RCC 7860 (cell line): Measurements from ENCODE around the gene DSTN.

ENCODE experiments used
- DNase-seq: peaks from one replicate; pipeline ENCODE4 v3.0.0-alpha.2; 2015; ENCODE audit warnings: low spot score
- FAIRE-seq: peaks from 2 replicates; lab custom pipeline; 2012; peaks lifted over from hg19 to GRCh38; lab: Jason Lieb, UNC

Gene DSTN

GRCh38 chr20:17611290-17611539, 41.3 kb downstream of the DSTN start:
- FAIRE-seq (no peak), DNase-seq (peak; percentile 9)

- FAIRE-seq (no peak), DNase-seq (no peak)
Measured at GRCh38 chr20:17611540-17612286, 41.8 kb downstream of the DSTN start.

- no peak for FAIRE-seq
- DNase-seq, result no peak
Measured at GRCh38 chr20:17612287-17612991, 42.6 kb downstream of the DSTN start.

GRCh38 chr20:17612992-17613327, 43.1 kb downstream of the DSTN start:
- FAIRE-seq (no peak), DNase-seq (no peak)

- DNase-seq (no peak), FAIRE-seq (no peak)
Measured at GRCh38 chr20:17613328-17614175, 43.7 kb downstream of the DSTN start.

GRCh38 chr20:17614176-17614811, 44.4 kb downstream of the DSTN start:
- no peak for DNase-seq
- FAIRE-seq, result no peak

GRCh38 chr20:17614812-17615644, 45.2 kb downstream of the DSTN start:
- FAIRE-seq (no peak), DNase-seq (no peak)

- FAIRE-seq (no peak), DNase-seq (no peak)
Measured at GRCh38 chr20:17615645-17616479, 46.0 kb downstream of the DSTN start.

- no peak for DNase-seq
- no peak for FAIRE-seq
Measured at GRCh38 chr20:17616480-17617211, 46.8 kb downstream of the DSTN start.

GRCh38 chr20:17617212-17617867, 47.5 kb downstream of the DSTN start:
- no peak for FAIRE-seq

GRCh38 chr20:17617868-17618672, 48.2 kb downstream of the DSTN start:
- no peak for DNase-seq

More at GRCh38 chr20:17617212-17617867, 47.5 kb downstream of the DSTN start:
- DNase-seq, result peak; percentile 7

GRCh38 chr20:17618673-17619013, 48.8 kb downstream of the DSTN start:
- DNase-seq (no peak), FAIRE-seq (no peak)

More at GRCh38 chr20:17617868-17618672, 48.2 kb downstream of the DSTN start:
- FAIRE-seq, result no peak

- DNase-seq, result no peak
Measured at GRCh38 chr20:17619351-17620093, 49.6 kb downstream of the DSTN start.

GRCh38 chr20:17620371-17621228, 50.7 kb downstream of the DSTN start:
- FAIRE-seq, result no peak
- DNase-seq, result no peak

More at GRCh38 chr20:17619351-17620093, 49.6 kb downstream of the DSTN start:
- no peak for FAIRE-seq

- FAIRE-seq (no peak), DNase-seq (no peak)
Measured at GRCh38 chr20:17621229-17621968, 51.5 kb downstream of the DSTN start.
